AG04449 (cell line): ENCODE measurements around the gene RPL38.

ENCODE experiments used
- CTCF ChIA-PET: fragments of 350-600 bp; formaldehyde crosslinking; extraction: SDS; loops from one replicate; lab custom pipeline; 2021; ENCODE audit warnings: antibody characterized with exemption; lab: Yijun Ruan, JAX
- POLR2A ChIA-PET: fragments of 400-600, 350-600 bp; formaldehyde crosslinking; extraction: SDS; loops from one replicate; lab custom pipeline; 2020; ENCODE audit warnings: antibody characterized with exemption, inconsistent platforms; lab: Yijun Ruan, JAX
- DNase-seq: peaks from one replicate; pipeline ENCODE4 v3.0.0-alpha.2; 2010; ENCODE audit warnings: low read depth, low spot score
- H3K4me3 ChIP-seq: 2 replicates; pipeline ENCODE4 v1.5.1; 2011; ENCODE audit warnings: low read depth, mild to moderate bottlenecking, control low read depth, low read length
- TF ChIP-seq, protein P1 (sequence below): IDR thresholded peaks from one replicate; pipeline ENCODE4 v1.5.1; 2011; ENCODE audit warnings: mild to moderate bottlenecking, moderate library complexity, low read length, control low read depth, inconsistent platforms; ENCODE audit not compliant: insufficient read depth; ENCODE audit errors: missing control alignments

The RPL38 gene

DNA sequence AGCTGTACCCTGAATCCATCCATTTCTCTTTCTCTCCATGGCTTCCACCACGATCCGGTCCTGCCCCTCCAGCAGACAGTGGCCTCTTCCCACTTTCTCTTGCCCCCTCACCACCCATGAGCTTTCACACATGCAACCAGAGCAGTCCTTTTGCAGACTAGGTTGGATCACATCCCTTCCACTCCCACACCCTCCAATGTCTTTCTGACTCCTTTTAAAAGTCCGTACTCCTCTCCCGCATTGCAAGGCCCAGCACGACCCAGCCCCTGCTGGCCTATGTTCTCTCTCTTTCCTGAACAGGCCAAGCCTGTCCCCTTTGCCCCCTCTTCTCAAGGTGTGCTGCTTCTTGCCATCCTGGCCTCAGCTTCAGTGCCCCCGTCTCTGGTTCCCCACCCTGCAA, 48.1 kb downstream of the RPL38 start:
- POLR2A ChIA-PET = no interaction called here

GRCh38 chr17:74252211-74252610, 48.7 kb downstream of the RPL38 start:
- ChIA-PET POLR2A (no interaction called here), CTCF (no interaction called here)
- TF ChIP-seq, protein P1, sequence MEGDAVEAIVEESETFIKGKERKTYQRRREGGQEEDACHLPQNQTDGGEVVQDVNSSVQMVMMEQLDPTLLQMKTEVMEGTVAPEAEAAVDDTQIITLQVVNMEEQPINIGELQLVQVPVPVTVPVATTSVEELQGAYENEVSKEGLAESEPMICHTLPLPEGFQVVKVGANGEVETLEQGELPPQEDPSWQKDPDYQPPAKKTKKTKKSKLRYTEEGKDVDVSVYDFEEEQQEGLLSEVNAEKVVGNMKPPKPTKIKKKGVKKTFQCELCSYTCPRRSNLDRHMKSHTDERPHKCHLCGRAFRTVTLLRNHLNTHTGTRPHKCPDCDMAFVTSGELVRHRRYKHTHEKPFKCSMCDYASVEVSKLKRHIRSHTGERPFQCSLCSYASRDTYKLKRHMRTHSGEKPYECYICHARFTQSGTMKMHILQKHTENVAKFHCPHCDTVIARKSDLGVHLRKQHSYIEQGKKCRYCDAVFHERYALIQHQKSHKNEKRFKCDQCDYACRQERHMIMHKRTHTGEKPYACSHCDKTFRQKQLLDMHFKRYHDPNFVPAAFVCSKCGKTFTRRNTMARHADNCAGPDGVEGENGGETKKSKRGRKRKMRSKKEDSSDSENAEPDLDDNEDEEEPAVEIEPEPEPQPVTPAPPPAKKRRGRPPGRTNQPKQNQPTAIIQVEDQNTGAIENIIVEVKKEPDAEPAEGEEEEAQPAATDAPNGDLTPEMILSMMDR = no peak
- DNase-seq = no peak
- no peak overlapping the region for H3K4me3 ChIP-seq

More for the DNA sequence above, 48.1 kb downstream of the RPL38 start:
- TF ChIP-seq, protein P1 = no peak
- no peak for DNase-seq
- no peak overlapping the region for H3K4me3 ChIP-seq
- CTCF ChIA-PET = no interaction called here

GRCh38 chr17:74253036-74253435, 49.6 kb downstream of the RPL38 start:
- POLR2A ChIA-PET = no interaction called here
- CTCF ChIA-PET = no interaction called here
- no peak for DNase-seq
- TF ChIP-seq, protein P1 = no peak
- H3K4me3 ChIP-seq = no peak overlapping the region

GRCh38 chr17:74257311-74257710, 53.8 kb downstream of the RPL38 start:
- TF ChIP-seq, protein P1 = no peak
- CTCF ChIA-PET = interaction anchor here (0.8 kb wide), 1 partner anchor 18 kb away, joined by 4 read pairs; no protein-coding TSS in a partner anchor
- no peak for DNase-seq
- POLR2A ChIA-PET = no interaction called here
- no peak overlapping the region for H3K4me3 ChIP-seq

- H3K4me3 ChIP-seq = no peak overlapping the region
- ChIA-PET CTCF (no interaction called here), POLR2A (no interaction called here)
- TF ChIP-seq, protein P1 = no peak
- no peak for DNase-seq
Measured at GRCh38 chr17:74259667-74260524, 56.4 kb downstream of the RPL38 start.
